ENCODE data around the gene TEDDM1.
"Not testable (repeated sequence)": the region's sequence is repeated elsewhere in the genome, so short reads cannot be mapped to it uniquely, and the experiment has no call there.

The TEDDM1 gene

GRCh38 chr1:182400567-182400966 is at the start of gene TEDDM1:
Gene TEDDM1 (minus strand): TSS chr1:182400667. CDS start chr1:182400485, 182 bp downstream.
- no peak for DNase-seq (ENCODE audit: low read depth)

GRCh38 chr1:182450087-182450486 is 49.6 kb upstream of the TEDDM1 start, which contains the start of gene RGSL1:
Gene RGSL1 (plus strand): TSS chr1:182450146. CDS start chr1:182450166, 20 bp downstream.
- DNase-seq (ENCODE audit: low read depth), result no peak

- no peak for DNase-seq (ENCODE audit: low read depth)
These were observed 47.2 kb upstream of the TEDDM1 start for GRCh38 chr1:182447660-182448059.

- not testable (repeated sequence) for DNase-seq (ENCODE audit: low read depth)
These were observed 46.7 kb upstream of the TEDDM1 start for GRCh38 chr1:182447124-182447523.

GRCh38 chr1:182446033-182446669 is 45.7 kb upstream of the TEDDM1 start:
- peak; percentile 26 for DNase-seq (ENCODE audit: low read depth)

GRCh38 chr1:182444497-182444896 is 44.0 kb upstream of the TEDDM1 start:
- no peak for DNase-seq (ENCODE audit: low read depth)

- no peak for DNase-seq (ENCODE audit: low read depth)
These were observed 41.9 kb upstream of the TEDDM1 start for GRCh38 chr1:182442333-182442732.

- DNase-seq (ENCODE audit: low read depth), result no peak
These were observed 41.3 kb upstream of the TEDDM1 start for GRCh38 chr1:182441719-182442118.

GRCh38 chr1:182438326-182438725 is 37.9 kb upstream of the TEDDM1 start:
- DNase-seq (ENCODE audit: low read depth), result no peak

- DNase-seq (ENCODE audit: low read depth), result no peak
These were observed 33.1 kb upstream of the TEDDM1 start for GRCh38 chr1:182433580-182433979.

- DNase-seq (ENCODE audit: low read depth), result no peak
These were observed 30.8 kb upstream of the TEDDM1 start for GRCh38 chr1:182431278-182431677.

GRCh38 chr1:182430263-182431068 is 30.0 kb upstream of the TEDDM1 start:
- no peak for DNase-seq (ENCODE audit: low read depth)

- no peak for DNase-seq (ENCODE audit: low read depth)
These were observed 27.6 kb upstream of the TEDDM1 start for GRCh38 chr1:182428043-182428442.

- no peak for DNase-seq (ENCODE audit: low read depth)
These were observed 26.3 kb upstream of the TEDDM1 start for GRCh38 chr1:182426442-182427430.

- no peak for DNase-seq (ENCODE audit: low read depth)
These were observed 15.3 kb upstream of the TEDDM1 start for GRCh38 chr1:182415789-182416188.

- no peak for DNase-seq (ENCODE audit: low read depth)
These were observed 13.5 kb upstream of the TEDDM1 start for GRCh38 chr1:182413969-182414368.

- DNase-seq (ENCODE audit: low read depth), result no peak
These were observed 13.0 kb upstream of the TEDDM1 start for GRCh38 chr1:182413486-182413885.

- DNase-seq (ENCODE audit: low read depth), result no peak
These were observed 10.3 kb upstream of the TEDDM1 start for GRCh38 chr1:182410620-182411273.

GRCh38 chr1:182410138-182410537 is 9.7 kb upstream of the TEDDM1 start:
- DNase-seq (ENCODE audit: low read depth), result no peak

GRCh38 chr1:182408435-182409075 is 8.1 kb upstream of the TEDDM1 start:
- DNase-seq (ENCODE audit: low read depth), result no peak

- no peak for DNase-seq (ENCODE audit: low read depth)
These were observed 7.3 kb upstream of the TEDDM1 start for GRCh38 chr1:182407724-182408123.
